NCI-H82 (cell line): ENCODE measurements around the gene SLC2A2.

Experiments used
- DNase-seq: peaks from one replicate; lab custom pipeline; 2025; lab: John Stamatoyannopoulos, UW

Gene SLC2A2

GRCh38 chr3:171028779-171029232 is 2.3 kb upstream of the SLC2A2 start:
- peak; percentile 67 for DNase-seq

- peak; percentile 67 for DNase-seq
These were observed 1.7 kb upstream of the SLC2A2 start for GRCh38 chr3:171028025-171028778.

- no peak for DNase-seq
These were observed 3.0 kb downstream of the SLC2A2 start for GRCh38 chr3:171023566-171023965.

- no peak for DNase-seq
These were observed 5.1 kb downstream of the SLC2A2 start for GRCh38 chr3:171021377-171021776.

GRCh38 chr3:171018156-171018935 is 8.2 kb downstream of the SLC2A2 start:
- DNase-seq = peak; percentile 31

GRCh38 chr3:171013822-171014748 is 12.4 kb downstream of the SLC2A2 start:
- DNase-seq = no peak

GRCh38 chr3:171011873-171012336 is 14.6 kb downstream of the SLC2A2 start:
- DNase-seq = no peak

GRCh38 chr3:171011109-171011872 is 15.2 kb downstream of the SLC2A2 start:
- DNase-seq = peak; percentile 35

- DNase-seq = no peak
These were observed 19.2 kb downstream of the SLC2A2 start for GRCh38 chr3:171007316-171007715.

GRCh38 chr3:171005648-171006047 is 20.9 kb downstream of the SLC2A2 start:
- no peak for DNase-seq

GRCh38 chr3:171001957-171002694 is 24.4 kb downstream of the SLC2A2 start:
- DNase-seq = no peak

GRCh38 chr3:171001250-171001893 is 25.1 kb downstream of the SLC2A2 start:
- DNase-seq = no peak

GRCh38 chr3:171000281-171000680 is 26.2 kb downstream of the SLC2A2 start:
- no peak for DNase-seq

- no peak for DNase-seq
These were observed 26.7 kb downstream of the SLC2A2 start for GRCh38 chr3:170999737-171000242.

- DNase-seq = no peak
These were observed 28.3 kb downstream of the SLC2A2 start for GRCh38 chr3:170997961-170998913.

- no peak for DNase-seq
These were observed 33.7 kb downstream of the SLC2A2 start for GRCh38 chr3:170992854-170993253.

- no peak for DNase-seq
These were observed 34.9 kb downstream of the SLC2A2 start for GRCh38 chr3:170991664-170992063.

- no peak for DNase-seq
These were observed 37.3 kb downstream of the SLC2A2 start for GRCh38 chr3:170989100-170989648.
